Measurements from ENCODE around the gene RALY. TPM values are rescaled to one million over a fixed set of nuclear protein-coding genes. Genes with fewer than 3 reads are reported as not detected.

Gene RALY
- total RNA-seq, 4 donors from 2014 or later = 71.6 to 166 (median 149) TPM

GRCh38 chr20:34085544-34086040 lies 91.9 kb downstream of the RALY start:
- WGBS, 2 donors (ENCODE audit: low coverage in 1 of 2) = 87 to 90% methylated on average over 3 to 5 of the region's 5 CpGs
- in situ Hi-C loops (cut with MboI; ENCODE audit: low pct_ligation_motif_present in 1 of 4, low pct_unique_long_range_greater_than_20kb in 1 of 4, low sequenced_read_pairs in 3 of 4) = no loop called here
- intact Hi-C loops (cut with DNase I; ENCODE audit: low total_unique reads) = no loop called here
- Histone ChIP-seq H3K27me3 (no peaks in the 10 kb centered on the region), H3K4me3 (no peak overlapping the region), H3K36me3 (peaks cover 0 to 31% (median 9%) of the 10 kb centered on the region in 4 donors), H3K9me3 (no peaks in the 10 kb centered on the region), H3K4me1 (peaks cover 0 to 16% (median 4%) of the 10 kb centered on the region in 4 donors), H3K27ac (no peak overlapping the region)
- DNase-seq = no peak
- TF ChIP-seq CTCF (IDR thresholded peaks at IDR 0.05) (no peak), EP300 (IDR thresholded peaks at IDR 0.05; ENCODE audit: low read depth) (no peak), POLR2A (IDR thresholded peaks at IDR 0.05) (no peak), POLR2AphosphoS5 (IDR thresholded peaks at IDR 0.05) (no peak)

- intact Hi-C loops (cut with DNase I; ENCODE audit: low total_unique reads) (no loop called here), in situ Hi-C loops (cut with MboI; ENCODE audit: low pct_ligation_motif_present in 1 of 4, low pct_unique_long_range_greater_than_20kb in 1 of 4, low sequenced_read_pairs in 3 of 4) (no loop called here)
- Histone ChIP-seq H3K9me3 (no peaks in the 10 kb centered on the region), H3K36me3 (peaks cover 0 to 43% (median 20%) of the 10 kb centered on the region in 4 donors), H3K4me1 (peaks cover 0 to 3% (median 0%) of the 10 kb centered on the region in 4 donors), H3K27ac (no peak overlapping the region), H3K27me3 (no peaks in the 10 kb centered on the region), H3K4me3 (no peak overlapping the region)
- no peak for DNase-seq
- WGBS, 2 donors (ENCODE audit: low coverage in 1 of 2) = 87 to 91% methylated on average over 6 to 15 of the region's 15 CpGs
- TF ChIP-seq POLR2AphosphoS5 (IDR thresholded peaks at IDR 0.05) = no peak
- TF ChIP-seq EP300 (IDR thresholded peaks at IDR 0.05; ENCODE audit: low read depth) = no peak
- TF ChIP-seq CTCF (IDR thresholded peaks at IDR 0.05) = no peak
- TF ChIP-seq POLR2A (IDR thresholded peaks at IDR 0.05) = no peak
These were observed 94.8 kb downstream of the RALY start for GRCh38 chr20:34088305-34089174.

- no peak for DNase-seq
- no peaks in the 10 kb centered on the region for H3K9me3 ChIP-seq
- in situ Hi-C loops (cut with MboI; ENCODE audit: low pct_ligation_motif_present in 1 of 4, low pct_unique_long_range_greater_than_20kb in 1 of 4, low sequenced_read_pairs in 3 of 4) = no loop called here
- H3K27me3 ChIP-seq = no peaks in the 10 kb centered on the region
- no peak overlapping the region for H3K27ac ChIP-seq
- 92 to 100% methylated on average over 2 to 3 of the region's 5 CpGs for WGBS, 2 donors (ENCODE audit: low coverage in 1 of 2)
- intact Hi-C loops (cut with DNase I; ENCODE audit: low total_unique reads) = no loop called here
- H3K4me1 ChIP-seq = no peaks in the 10 kb centered on the region
- H3K4me3 ChIP-seq = no peak overlapping the region
- peaks cover 0 to 48% (median 22%) of the 10 kb centered on the region in 4 donors for H3K36me3 ChIP-seq
- TF ChIP-seq EP300 (IDR thresholded peaks at IDR 0.05; ENCODE audit: low read depth) (no peak), POLR2A (IDR thresholded peaks at IDR 0.05) (no peak), POLR2AphosphoS5 (IDR thresholded peaks at IDR 0.05) (no peak), CTCF (IDR thresholded peaks at IDR 0.05) (no peak)
These were observed 95.4 kb downstream of the RALY start for GRCh38 chr20:34089175-34089479.

- intact Hi-C loops (cut with DNase I; ENCODE audit: low total_unique reads) = no loop called here
- no peak overlapping the region for H3K27ac ChIP-seq
- no peaks in the 10 kb centered on the region for H3K4me1 ChIP-seq
- peaks cover 0 to 55% (median 23%) of the 10 kb centered on the region in 4 donors for H3K36me3 ChIP-seq
- no peak overlapping the region for H3K4me3 ChIP-seq
- 74 to 88% methylated on average over 4 to 13 of the region's 13 CpGs for WGBS, 2 donors (ENCODE audit: low coverage in 1 of 2)
- no peak for DNase-seq
- in situ Hi-C loops (cut with MboI; ENCODE audit: low pct_ligation_motif_present in 1 of 4, low pct_unique_long_range_greater_than_20kb in 1 of 4, low sequenced_read_pairs in 3 of 4) = no loop called here
- no peaks in the 10 kb centered on the region for H3K9me3 ChIP-seq
- H3K27me3 ChIP-seq = no peaks in the 10 kb centered on the region
- no peak for TF ChIP-seq EP300 (IDR thresholded peaks at IDR 0.05; ENCODE audit: low read depth)
- TF ChIP-seq CTCF (IDR thresholded peaks at IDR 0.05) = no peak
- TF ChIP-seq POLR2A (IDR thresholded peaks at IDR 0.05) = no peak
- no peak for TF ChIP-seq POLR2AphosphoS5 (IDR thresholded peaks at IDR 0.05)
These were observed 96.1 kb downstream of the RALY start for GRCh38 chr20:34089655-34090345.
